Ovary (tissue), 3 donors: ENCODE measurements around the gene ZP3.
"Not testable (repeated sequence)": the region's sequence is repeated elsewhere in the genome, so short reads cannot be mapped to it uniquely, and the experiment has no call there.

Experiments used
- CTCF ChIP-seq, 3 donors: fragments of 450-650 bp in 2 of 3; fragments of 200-600 bp in 1 of 3; IDR thresholded peaks; one replicate each; pipeline versions ENCODE4 v1.5.1 to v1.8.0; 2016 to 2022; ENCODE audit warnings: antibody characterized with exemption in 3 of 3, mild to moderate bottlenecking in 1 of 3
- POLR2A ChIP-seq: fragments of 450-650 bp; IDR thresholded peaks from one replicate; pipeline ENCODE4 v1.6.1; 2017; ENCODE audit warnings: antibody characterized with exemption, mild to moderate bottlenecking, moderate library complexity
- donor health status: DM: no; HTN: no; CAD: no.

- not testable (repeated sequence) for TF ChIP-seq POLR2A; CTCF (IDR thresholded peaks at IDR 0.05)
Observed at GRCh38 chr7:76395605-76395964, 29.2 kb upstream of the ZP3 start.
